ENCODE data around the gene UTF1.

DNA sequence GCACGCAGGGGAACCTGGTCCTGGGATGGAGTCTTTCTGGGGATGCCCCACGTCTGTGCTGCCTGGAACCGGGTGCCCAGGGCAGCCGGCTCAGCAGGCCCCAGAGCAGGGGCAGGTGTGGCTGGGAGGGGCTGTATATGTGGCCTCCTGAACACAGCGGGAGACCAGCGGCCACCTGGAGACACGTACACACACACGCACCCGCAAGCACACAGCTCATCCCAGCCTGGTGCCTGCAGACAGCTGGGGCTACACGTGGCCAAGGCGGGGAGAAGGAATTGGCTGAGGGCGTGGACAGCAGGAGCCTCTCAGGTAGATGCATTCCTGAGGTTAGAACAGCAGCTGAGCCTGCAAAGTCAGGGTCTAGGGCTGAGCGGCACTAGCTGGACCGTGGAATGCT, 32.7 kb downstream of the UTF1 start:
- TF ChIP-seq, protein P1, sequence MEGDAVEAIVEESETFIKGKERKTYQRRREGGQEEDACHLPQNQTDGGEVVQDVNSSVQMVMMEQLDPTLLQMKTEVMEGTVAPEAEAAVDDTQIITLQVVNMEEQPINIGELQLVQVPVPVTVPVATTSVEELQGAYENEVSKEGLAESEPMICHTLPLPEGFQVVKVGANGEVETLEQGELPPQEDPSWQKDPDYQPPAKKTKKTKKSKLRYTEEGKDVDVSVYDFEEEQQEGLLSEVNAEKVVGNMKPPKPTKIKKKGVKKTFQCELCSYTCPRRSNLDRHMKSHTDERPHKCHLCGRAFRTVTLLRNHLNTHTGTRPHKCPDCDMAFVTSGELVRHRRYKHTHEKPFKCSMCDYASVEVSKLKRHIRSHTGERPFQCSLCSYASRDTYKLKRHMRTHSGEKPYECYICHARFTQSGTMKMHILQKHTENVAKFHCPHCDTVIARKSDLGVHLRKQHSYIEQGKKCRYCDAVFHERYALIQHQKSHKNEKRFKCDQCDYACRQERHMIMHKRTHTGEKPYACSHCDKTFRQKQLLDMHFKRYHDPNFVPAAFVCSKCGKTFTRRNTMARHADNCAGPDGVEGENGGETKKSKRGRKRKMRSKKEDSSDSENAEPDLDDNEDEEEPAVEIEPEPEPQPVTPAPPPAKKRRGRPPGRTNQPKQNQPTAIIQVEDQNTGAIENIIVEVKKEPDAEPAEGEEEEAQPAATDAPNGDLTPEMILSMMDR (IDR thresholded peaks at IDR 0.05; ENCODE audit: low read depth, low read length) = no peak
- no peak for TF ChIP-seq EZH2phosphoT487 (IDR thresholded peaks at IDR 0.05; ENCODE audit: low read depth)
